ENCODE measurements around the gene COG6.

Gene COG6

DNA sequence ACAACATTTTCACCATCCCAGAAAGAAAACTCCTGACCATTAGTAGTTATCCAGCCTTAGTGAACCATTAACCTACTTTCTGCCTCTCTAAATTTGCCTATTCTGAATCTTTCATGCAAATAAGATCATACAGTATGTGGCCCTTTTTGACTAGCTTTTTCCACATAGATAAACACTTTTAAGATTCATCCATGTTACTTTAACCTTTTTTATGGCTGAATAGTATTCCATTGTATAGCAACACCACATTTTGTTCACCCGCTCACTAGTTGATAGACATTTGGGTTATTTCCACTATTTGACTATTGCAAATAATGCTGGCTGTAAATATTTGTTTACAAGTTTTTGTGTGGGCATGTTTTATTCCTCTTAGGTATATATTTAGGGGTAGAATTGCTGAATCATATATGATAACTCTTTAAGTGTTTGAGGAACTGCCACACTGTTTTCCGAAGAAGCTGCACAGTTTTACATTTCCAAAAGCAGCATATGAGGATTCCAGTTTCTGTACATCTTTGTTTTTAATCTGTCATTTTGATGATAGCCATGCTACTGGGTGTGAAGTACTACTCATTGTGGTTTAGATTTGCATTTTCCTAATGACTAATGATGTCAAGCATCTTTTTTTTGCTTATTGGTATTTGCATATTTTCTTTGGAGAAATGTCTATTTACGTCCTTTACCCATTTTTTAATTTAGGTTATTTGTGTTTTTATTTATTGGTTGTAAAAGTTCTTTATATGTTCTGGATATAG is 17.1 kb downstream of the COG6 start:
- intact Hi-C loops (cut with DNase I): no loop called here

DNA sequence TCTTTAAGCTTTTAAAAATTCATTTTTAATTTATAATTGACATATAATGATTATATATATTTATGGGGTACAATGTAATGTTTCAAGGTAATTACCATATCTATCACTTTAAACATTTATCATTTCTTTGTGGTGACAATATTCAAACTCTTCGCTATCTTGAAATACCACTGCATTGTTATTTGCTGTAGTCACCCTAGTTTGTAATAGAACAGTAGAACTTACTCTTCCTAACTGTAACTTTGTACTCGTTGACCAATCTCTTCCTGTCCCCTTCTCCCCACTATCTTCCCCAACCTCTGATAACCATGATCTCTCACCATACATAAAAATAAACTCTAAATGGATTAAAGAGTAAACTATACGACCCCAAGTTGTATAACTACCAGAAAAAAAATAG is 20.4 kb downstream of the COG6 start:
- intact Hi-C loops (cut with DNase I): no loop called here
- no peak for DNase-seq

More for the DNA sequence above, 17.1 kb downstream of the COG6 start:
- DNase-seq: no peak

DNA sequence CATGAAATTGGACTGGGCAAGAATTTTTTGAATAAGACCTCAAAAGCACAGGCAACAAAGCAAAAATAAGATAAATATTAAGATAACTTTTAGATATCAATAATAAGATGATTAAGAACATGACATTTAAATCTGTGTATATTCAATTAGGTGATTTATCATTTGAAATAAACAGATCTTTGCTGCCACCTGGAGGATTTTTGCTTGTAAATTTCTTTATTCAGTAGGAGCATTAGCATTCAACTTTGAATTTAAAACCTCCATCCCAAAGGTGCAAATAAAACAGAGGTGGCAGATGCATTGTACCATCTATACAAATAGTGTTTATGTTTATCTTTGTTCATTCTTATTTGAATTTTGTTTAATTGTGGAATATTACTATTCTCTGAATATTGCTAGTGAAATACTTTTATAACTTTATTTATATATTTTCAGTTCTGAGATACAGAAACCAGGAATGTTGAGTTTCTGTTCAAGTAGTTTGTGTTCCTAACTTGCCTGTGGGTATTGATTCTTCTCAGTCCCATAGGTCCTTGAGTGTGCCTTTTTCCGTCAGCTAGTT is 20.9 kb downstream of the COG6 start:
- peak in 9 of 42 donors; percentile 13 to 56 (median 30) for DNase-seq
- intact Hi-C loops (cut with DNase I): no loop called here

DNA sequence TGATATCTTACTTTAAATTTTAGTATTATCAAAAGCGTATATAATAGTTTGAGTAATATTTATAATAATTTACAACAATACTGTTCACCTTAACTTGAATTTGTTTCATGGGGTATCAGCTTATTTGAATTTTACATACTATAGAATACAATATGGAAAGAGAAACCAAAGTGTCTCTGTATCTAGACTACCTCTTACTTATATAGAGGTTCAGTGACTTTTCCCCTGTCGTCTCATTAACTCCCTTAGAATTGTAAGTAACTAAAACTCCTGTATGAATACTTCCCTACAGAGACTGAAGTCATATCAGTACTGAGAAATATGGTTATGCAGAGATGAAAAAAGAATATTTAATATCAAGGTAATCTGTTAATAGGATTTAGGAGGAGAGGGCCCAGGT is 26.8 kb downstream of the COG6 start:
- DNase-seq: no peak
- intact Hi-C loops (cut with DNase I): loop anchor here (10.0 kb wide), 1 partner anchor 1002 kb away; no protein-coding TSS in a partner anchor

DNA sequence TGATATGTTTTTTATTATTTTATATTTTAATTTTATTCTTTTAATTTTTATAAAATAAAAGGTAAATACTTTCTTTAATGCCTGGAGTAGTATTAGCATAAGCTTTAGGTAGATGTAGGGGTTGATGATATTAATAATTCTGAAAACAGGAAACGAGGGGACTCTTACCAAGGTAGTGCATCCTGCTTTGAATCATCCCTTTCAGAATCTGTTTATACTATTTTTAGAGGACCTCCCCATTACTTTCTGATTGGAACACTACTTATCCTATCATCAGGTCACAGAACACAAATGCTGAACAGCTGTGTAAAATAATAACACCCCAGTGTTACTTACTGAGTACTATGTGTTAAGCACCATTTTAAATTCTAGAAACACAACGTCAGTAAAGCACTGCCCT is 27.3 kb downstream of the COG6 start:
- intact Hi-C loops (cut with DNase I): loop anchor here (10.0 kb wide), 1 partner anchor 1002 kb away; no protein-coding TSS in a partner anchor
- no peak for DNase-seq

DNA sequence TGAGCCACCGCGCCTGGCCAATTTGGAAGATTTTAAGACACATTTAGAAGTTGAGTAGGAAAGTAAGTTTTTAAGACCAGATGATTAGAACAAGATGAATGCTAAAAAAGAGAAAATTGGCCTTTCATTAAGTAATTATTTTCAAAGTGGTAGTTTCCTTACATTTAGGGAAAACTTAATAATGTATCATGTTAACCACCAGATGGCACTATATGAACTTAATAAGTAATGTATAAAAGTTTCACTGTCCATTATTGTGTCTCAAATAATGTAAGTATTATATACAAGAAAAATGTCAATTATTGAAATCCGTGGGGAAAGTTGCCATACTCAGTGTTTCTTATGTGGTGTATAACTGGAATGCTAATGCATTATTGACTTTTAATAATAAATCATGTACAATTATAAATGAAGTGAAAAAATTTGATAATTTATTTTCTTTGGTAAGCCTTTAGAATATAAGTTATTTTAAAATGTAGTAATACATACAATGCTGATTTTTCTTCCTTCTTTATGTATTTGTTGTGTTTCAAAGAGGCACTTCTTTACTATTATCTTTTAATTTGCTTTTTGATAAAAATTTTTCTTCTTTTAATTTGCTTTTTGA is 29.2 kb downstream of the COG6 start:
- DNase-seq: no peak
- intact Hi-C loops (cut with DNase I): loop anchor here (10.0 kb wide), 1 partner anchor 1000 kb away; no protein-coding TSS in a partner anchor

DNA sequence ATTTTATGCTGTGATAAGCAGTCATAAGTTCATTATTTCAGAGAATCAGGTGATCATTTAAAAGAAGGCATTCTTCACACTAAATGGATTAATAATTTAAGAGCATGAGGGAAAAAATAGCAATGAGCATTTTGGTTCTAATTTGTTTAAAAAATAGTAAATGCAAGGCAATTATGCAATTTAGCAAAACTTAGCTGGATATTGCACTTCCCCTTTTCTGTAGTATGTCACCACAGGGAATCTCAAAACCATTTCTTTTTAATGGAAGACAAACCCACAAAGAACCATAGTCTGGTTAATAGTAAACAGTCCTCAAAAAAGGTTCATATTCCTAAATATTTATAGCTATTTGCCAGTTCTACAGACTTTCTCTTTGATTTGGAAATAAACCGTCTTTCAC is 30.2 kb downstream of the COG6 start:
- intact Hi-C loops (cut with DNase I): loop anchor here (10.0 kb wide), 1 partner anchor 999 kb away; no protein-coding TSS in a partner anchor
- DNase-seq: no peak

DNA sequence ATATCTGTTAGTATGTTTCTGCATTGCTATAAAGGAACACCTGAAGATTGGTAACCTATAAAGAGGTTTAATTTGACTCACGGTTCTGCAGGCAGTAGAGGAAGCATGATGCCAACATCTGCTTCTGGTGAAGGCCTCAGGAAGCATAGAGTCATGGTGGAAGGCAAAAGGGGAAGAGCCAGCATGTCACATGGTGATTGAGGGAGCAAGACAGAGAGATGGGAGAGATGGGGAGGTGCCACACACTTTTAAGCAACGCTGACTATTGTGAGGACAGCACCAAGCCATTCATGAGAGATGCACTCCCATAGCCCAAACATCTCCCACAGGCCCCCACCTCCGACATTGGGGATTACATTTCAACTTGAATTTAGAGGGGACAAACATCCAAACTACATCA is 32.8 kb downstream of the COG6 start:
- intact Hi-C loops (cut with DNase I): loop anchor here (10.0 kb wide), 1 partner anchor 997 kb away; no protein-coding TSS in a partner anchor
- no peak for DNase-seq

DNA sequence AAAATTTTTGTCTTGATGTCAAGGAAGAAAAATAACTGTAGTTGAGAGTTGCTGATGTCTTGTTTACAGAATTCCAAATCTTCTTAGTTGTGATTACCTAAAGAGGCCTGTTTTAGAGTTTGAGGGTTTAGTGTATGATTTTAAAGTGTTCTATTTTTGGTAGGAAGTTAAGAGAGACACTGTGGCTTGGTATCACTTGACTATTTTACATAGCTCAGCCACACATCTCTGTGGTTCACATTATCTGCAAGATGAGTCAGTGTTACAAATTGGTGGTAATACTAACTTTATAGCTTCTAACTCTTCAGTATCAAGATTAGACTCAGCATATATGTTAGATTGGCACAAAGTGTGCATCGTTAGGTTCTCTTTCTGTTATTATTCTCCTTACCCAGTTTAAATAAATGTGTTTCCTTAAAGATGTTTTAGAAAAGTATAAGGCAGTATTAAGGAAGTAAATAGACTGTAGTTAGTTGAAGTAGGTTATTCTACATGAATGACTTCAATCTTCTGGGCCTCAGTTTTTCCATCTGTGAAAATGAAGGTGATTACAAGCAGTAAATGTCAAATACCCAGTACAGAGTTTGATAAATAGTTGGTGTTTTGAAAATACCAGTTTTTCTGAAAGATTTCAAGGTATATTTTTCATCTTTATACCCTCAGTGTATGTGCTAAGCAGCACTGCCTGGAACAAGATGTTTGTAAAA is 33.4 kb downstream of the COG6 start:
- DNase-seq: no peak

DNA sequence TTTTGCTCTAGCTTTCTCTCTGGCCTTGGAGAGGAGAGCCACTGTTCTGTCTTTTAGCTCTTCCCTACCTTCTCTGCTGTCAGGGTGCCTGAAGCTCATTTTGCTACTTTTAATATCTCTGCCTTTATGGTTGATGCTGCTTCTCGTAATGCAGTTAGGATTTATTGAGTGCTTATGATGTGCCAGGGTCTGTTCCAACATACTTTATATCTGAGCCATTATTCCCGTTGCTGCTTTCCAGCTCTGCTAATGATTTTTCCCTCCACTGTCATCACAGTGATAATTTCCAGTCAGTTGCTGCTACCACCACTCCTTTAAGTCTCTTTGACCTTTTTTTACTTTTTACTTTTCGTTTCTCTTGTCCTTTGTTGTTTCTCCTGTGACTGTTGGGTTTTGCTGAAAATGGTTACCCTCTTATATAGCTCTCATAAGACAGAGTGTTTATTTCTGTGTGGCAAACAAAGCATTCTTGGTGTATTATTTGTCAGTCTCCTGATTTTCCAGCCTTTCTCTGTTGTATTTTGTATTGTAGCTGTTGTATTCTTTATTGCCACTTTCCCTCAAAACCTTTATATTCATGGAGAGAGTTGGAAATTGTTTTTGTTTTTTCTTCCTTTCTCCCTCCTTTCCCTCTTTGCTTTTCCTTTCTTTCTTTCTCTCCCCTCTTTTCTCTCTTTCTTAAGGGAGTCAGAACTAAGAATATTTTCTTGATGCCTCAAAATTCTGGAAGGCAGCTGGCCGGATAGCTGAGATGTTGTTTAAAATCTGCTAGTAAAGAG is 37.4 kb downstream of the COG6 start:
- intact Hi-C loops (cut with DNase I): no loop called here
- DNase-seq: no peak

More for the DNA sequence above, 33.4 kb downstream of the COG6 start:
- intact Hi-C loops (cut with DNase I): loop anchor here (10.0 kb wide), 1 partner anchor 996 kb away; no protein-coding TSS in a partner anchor

DNA sequence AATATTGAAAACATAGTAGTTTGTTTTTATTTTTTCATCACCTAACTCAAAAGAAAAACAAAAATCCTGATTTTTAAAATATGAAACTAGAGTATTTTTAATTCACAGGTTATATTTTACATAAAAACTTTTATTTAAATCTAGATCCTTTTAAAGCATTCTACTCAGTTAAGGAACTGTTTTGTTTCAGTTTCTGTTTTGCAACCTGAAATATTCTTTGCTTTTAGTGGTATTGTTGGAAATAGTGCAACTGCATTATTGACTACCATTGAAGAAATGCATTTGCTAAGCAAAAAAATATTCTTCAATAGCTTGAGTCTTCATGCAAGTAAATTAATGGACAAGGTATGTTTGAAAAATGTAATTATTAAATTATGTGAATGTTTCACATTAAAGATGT is 43.8 kb downstream of the COG6 start:
- intact Hi-C loops (cut with DNase I): no loop called here
- no peak for DNase-seq

DNA sequence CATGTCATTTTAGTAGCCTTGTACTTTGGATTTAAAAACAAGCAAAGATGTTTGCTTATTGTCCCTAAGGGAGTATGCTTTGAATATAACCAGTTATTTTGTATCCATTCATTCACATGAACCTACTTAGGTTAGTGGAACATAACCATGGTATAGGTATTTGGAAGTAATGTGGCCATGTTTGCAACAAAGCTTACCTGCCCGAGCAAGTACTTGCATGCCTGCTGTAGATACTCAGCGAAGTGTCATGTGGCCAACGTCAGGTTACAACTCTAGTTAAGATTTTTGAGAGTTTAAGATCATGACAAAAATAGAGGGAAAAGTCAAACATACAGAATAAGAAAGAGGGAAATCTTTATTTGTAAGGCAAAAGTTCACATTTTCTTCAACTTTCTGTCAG is 57.2 kb downstream of the COG6 start:
- peak in 2 of 42 donors; percentile 12 to 13 for DNase-seq

DNA sequence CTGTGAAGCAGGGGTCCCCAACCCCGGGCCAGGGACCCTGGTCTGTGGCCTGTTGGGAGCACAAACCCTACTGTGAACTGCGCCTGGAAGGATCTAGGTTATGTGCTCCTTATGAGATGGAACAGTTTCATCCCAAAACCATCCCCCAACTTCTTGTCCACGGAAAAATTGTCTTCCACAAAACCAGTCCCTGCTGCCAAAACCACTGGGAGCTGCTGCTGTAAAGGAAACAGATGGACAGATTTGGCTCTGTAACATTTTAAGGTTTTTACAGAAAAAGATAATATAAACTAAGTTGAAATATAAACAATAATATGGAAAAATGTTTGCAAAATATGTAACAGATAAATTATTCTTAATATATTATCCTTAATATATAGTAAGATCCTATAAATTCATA is 73.7 kb downstream of the COG6 start:
- intact Hi-C loops (cut with DNase I): no loop called here
- no peak for DNase-seq

More for the DNA sequence above, 57.2 kb downstream of the COG6 start:
- intact Hi-C loops (cut with DNase I): no loop called here

DNA sequence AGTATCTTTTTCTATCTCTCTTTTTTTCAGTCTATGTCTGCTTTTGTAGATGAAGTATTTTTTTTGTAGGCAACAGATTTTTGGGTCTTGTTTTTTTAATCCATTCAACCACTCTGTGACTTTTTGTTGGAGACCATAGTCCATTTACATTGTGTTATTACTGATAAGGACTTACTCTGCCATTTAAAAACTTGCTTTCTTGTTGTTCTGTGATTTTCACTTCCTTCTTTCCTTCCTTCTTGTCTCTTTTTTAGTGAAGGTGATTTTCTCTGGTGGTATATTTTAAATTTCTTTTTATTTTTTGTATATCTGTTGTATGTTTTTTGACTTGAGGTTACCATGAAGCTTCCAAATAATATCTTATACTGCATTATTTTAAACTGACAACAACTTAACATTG is 79.5 kb downstream of the COG6 start:
- intact Hi-C loops (cut with DNase I): no loop called here
- no peak for DNase-seq

DNA sequence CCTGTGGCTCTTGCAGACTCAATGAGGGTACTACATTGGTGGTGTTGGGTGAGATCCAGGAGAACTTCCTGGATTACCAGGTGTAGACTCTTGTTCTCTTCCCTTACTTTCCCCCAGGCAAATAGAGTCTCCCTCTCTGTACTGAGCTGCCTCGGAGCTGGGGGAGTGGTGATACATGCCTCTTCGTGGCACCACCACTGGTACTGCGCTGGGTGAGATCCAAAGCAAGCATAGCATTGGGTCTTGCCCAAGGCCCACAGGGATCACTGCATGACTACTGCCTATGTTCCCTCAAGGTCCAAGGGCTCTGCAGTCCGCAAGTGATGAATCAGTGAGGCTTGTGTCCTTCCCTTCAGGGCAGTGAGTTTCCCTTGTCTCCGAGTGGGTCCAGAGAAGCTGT is 81.6 kb downstream of the COG6 start:
- intact Hi-C loops (cut with DNase I): no loop called here
- DNase-seq: no peak

DNA sequence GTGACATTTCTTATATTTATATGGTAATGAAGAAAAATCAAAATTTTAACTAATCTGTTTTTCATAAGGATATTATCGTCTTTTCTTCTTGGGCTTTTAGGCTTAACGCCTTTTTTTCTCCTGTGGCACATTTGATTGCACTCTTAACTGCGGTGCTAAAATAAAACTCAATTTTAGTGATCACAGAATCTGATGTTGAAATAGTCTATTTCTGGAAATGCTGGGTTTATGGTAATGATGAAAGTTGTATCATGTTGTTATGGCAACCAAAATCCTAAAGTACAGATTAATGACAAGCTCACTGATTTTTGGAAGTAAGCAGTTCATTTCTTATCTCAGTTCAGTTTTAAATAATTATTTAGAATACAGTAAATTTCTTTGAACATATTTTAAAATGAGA is 85.3 kb downstream of the COG6 start:
- DNase-seq: no peak
- intact Hi-C loops (cut with DNase I): no loop called here

DNA sequence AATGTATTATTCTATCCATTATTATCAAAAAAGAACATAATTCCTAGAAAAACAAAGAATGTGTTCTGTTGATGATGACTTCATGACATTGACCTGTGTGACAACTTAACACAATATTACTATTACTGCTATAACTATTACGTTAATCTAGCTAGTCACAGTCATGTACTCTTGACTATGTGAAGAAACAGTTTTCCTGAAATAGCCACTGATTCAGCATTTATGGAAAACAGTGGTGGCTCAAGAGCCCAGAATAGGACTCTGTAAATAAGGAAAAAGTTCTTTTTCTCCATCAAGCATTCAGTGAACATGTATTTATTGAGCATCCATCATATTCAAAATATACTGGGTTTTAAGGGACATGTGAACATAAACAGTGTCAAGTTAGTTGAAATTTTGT is 93.5 kb downstream of the COG6 start:
- DNase-seq: no peak
- intact Hi-C loops (cut with DNase I): no loop called here

DNA sequence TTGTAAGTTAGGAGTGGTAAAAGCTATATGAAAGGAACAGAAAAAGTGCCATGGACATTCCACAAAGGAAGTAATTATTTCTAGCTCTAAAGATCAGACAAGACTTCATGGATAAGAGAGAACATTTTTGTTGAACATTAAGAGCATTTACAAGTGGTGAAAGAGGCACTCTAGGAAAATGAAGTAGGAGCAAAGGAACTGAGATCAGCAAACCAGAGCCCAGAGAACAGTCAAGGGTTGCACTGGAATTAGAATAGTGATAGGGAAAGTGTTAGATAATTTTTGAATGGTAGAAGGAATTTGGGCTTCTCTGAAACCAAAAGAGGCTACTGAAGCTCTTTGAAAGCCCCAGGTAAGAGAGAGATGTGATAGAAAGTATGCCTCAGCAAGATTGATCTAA is 94.1 kb downstream of the COG6 start:
- intact Hi-C loops (cut with DNase I): no loop called here

DNA sequence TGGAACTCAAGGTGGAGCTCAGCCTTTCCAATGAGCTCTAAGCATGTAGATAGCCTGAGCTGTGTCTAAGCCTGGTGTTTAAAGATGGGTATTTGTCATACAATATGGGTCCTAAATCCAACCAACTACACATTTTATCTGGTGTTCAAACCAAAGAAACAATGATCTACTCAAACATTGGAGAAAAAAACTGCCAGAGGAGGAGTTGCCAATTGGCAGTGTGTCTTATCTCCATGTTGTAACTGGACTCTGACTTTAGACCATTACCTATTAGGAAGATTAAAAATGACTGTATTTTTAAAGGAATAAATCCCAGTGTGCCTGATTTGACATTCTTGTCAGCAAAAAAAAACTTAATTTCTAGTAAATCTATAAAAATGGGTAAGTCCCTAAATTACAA is 96.3 kb downstream of the COG6 start:
- intact Hi-C loops (cut with DNase I): no loop called here

More for the DNA sequence above, 94.1 kb downstream of the COG6 start:
- DNase-seq: no peak

More for the DNA sequence above, 96.3 kb downstream of the COG6 start:
- no peak for DNase-seq

Data from head of caudate nucleus (tissue), 42 donors.